GM06990 (cell line): ENCODE results near the gene GTF2A1.
"Not testable (repeated sequence)": the region's sequence is repeated elsewhere in the genome, so short reads cannot be mapped to it uniquely, and the experiment has no call there.

Experiments used
- DNase-seq: peaks from one replicate; pipeline ENCODE4 v3.0.0-alpha.2; 2011; ENCODE audit not compliant: insufficient read length; ENCODE audit errors: extremely low read depth
- H3K27me3 ChIP-seq: replicated peaks from 2 replicates; pipeline ENCODE4 v1.6.0; 2011; ENCODE audit warnings: low read length; ENCODE audit not compliant: control insufficient read depth, insufficient read depth
- H3K36me3 ChIP-seq: 2 replicates; pipeline ENCODE4 v1.5.1; 2011; ENCODE audit warnings: low read length; ENCODE audit not compliant: control insufficient read depth, insufficient read depth
- H3K4me3 ChIP-seq: replicated peaks from 2 replicates; pipeline ENCODE4 v1.5.1; 2011; ENCODE audit warnings: low read depth, mild to moderate bottlenecking, control low read depth, low read length
- TF ChIP-seq, protein P1 (sequence below): IDR thresholded peaks from 2 replicates; pipeline ENCODE4 v1.5.1; 2011; ENCODE audit warnings: low read length, control low read depth, mild to moderate bottlenecking, inconsistent platforms; ENCODE audit not compliant: insufficient read depth, poor library complexity, severe bottlenecking

The GTF2A1 gene

DNA sequence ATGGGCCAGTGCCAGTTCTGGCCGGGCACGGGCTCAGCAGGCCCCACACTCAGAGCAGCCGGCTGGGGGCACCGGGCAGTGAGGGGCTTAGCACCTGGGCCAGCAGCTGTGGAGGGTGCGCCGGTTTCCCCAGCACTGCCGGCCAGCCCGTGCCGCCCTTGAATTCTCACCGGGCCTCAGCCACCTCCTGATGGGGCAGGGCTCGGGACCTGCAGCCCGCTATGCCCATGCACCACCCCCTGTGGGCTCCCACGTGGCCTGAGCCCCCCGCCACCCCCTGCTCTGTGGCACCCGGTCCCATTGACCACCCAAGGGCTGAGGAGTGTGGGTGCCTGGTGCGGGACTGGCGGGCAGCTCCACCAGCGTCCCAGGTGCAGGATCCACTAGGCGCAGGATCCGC lies 15.4 kb upstream of the GTF2A1 start:
- TF ChIP-seq, protein P1, sequence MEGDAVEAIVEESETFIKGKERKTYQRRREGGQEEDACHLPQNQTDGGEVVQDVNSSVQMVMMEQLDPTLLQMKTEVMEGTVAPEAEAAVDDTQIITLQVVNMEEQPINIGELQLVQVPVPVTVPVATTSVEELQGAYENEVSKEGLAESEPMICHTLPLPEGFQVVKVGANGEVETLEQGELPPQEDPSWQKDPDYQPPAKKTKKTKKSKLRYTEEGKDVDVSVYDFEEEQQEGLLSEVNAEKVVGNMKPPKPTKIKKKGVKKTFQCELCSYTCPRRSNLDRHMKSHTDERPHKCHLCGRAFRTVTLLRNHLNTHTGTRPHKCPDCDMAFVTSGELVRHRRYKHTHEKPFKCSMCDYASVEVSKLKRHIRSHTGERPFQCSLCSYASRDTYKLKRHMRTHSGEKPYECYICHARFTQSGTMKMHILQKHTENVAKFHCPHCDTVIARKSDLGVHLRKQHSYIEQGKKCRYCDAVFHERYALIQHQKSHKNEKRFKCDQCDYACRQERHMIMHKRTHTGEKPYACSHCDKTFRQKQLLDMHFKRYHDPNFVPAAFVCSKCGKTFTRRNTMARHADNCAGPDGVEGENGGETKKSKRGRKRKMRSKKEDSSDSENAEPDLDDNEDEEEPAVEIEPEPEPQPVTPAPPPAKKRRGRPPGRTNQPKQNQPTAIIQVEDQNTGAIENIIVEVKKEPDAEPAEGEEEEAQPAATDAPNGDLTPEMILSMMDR, result no peak
- no peak for DNase-seq
- Histone ChIP-seq H3K4me3 (no peak overlapping the region), H3K36me3 (no peaks in the 10 kb centered on the region), H3K27me3 (no peaks in the 10 kb centered on the region)

DNA sequence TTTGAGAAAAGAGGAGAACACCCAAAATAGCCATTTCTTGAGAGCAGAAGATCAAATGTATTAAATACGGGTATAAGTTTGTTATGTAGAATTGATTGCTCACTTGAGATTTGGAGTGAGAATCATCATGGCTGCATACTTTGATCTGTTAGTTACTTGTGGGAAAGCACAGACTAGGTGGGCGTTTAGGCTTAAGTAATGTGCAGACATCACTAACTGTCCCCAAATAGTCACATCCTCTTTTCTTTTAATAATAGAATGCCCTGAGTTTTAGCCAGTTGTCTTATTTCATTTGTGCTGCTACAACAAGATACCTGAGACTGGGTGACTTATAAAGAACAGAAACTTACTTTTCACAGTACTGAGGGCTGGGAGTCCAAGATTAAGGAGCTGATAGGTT lies 14.3 kb upstream of the GTF2A1 start:
- Histone ChIP-seq H3K4me3 (no peak overlapping the region), H3K36me3 (no peaks in the 10 kb centered on the region), H3K27me3 (no peaks in the 10 kb centered on the region)
- TF ChIP-seq, protein P1, result no peak
- DNase-seq, result no peak

DNA sequence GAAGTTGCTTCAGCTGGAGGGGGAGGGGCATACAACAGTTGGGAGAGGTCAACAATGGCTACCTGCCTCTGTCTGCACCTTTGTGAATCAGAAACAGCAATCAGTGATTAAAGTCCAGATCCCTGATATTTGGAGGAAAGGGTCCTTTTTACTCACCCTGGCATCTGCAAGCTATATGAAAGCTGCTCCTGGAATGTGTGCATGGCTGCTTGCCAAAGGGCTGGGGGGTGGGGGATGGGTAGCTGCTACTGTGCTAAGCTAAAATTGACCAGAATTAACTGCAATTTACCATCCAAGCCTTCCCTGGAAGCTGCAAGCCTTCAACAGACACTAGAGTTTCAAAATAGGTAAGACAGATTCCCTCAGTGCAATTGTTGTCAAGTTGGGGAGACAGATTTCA lies 13.5 kb upstream of the GTF2A1 start:
- H3K4me3 ChIP-seq, result no peak overlapping the region
- DNase-seq, result no peak
- no peaks in the 10 kb centered on the region for H3K27me3 ChIP-seq
- TF ChIP-seq, protein P1, result no peak
- H3K36me3 ChIP-seq, result no peaks in the 10 kb centered on the region

DNA sequence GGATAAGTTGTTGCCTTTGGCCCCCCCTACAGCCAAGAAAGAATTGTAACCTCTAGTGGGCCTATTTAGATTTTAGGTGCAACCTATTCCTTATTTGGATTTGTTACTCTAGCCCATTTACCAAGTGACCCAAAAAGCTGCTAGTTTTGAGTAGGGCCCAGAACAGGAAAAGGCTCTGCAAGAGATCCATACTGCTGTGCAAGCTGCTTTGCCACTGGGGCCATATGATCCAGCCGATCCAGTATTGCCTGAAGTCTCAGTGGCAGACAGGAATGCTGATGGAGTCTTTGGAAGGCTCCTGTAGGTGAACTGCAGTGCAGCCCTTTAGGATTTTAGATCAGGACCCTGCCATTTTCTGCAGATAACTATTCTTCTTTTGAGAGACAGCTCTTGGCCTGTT lies 12.9 kb upstream of the GTF2A1 start:
- Histone ChIP-seq H3K27me3 (no peaks in the 10 kb centered on the region), H3K36me3 (no peaks in the 10 kb centered on the region), H3K4me3 (no peak overlapping the region)
- no peak for DNase-seq
- TF ChIP-seq, protein P1, result no peak

DNA sequence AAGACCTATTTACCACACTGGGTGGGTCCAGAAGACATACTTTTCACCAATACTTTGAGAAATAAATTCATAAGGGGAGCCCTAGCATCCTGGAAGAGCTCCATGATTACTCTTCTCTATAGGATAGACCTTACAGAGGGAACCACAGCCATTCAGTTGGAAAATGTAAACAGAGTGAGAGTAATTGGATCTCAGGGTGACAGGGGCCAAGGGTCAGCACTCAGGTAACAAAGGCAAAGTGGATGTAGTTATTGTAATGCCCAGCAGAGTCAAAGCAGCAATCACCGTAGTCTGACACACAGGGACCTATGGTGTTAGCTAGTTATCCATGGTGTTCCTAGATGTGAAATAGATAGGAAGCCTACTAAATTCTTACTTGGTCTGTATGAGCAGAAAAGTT lies 10.8 kb upstream of the GTF2A1 start:
- no peak for DNase-seq
- TF ChIP-seq, protein P1, result no peak
- H3K36me3 ChIP-seq, result no peaks in the 10 kb centered on the region

DNA sequence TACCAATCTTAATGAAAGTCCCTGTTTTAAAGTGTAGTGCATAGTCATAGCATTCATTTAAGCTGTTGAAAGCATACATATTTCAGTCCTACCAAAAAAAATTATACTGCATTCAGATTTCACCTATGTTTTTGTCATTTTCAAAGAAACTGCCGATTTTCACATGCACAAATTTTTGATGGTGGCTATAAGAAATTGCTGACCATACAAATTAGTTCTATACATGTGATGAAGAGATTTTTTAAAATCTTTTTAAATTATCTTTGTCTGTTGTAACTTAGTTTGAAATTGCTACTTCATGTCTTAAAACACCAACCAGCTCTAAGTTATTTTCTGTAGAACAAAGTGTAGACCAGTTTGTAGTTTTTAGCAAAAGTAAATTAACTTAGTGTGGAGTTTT lies 3.5 kb upstream of the GTF2A1 start:
- TF ChIP-seq, protein P1, result no peak
- H3K36me3 ChIP-seq, result no peaks in the 10 kb centered on the region
- H3K27me3 ChIP-seq, result no peaks in the 10 kb centered on the region
- no peak for DNase-seq
- H3K4me3 ChIP-seq, result no peak overlapping the region

More for the DNA sequence above, 10.8 kb upstream of the GTF2A1 start:
- Histone ChIP-seq H3K4me3 (no peak overlapping the region), H3K27me3 (no peaks in the 10 kb centered on the region)

DNA sequence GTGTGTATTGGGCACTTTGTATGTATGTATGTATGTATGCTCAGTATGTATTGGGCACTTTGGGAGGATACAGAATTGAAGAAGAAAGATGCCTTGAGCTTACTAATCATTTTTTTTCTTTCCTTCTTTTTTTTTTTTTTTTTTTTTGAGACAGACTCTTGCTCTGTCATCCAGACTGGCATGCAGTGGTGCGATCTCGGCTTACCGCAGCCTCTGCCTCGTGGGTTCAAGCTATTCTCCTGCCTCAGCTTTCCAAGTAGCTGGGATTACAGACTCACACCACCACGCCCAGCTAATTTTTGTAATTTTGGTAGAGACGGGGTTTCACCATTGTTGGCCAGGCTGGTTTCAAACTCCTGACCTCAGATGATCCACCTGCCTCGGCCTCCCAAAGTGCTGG lies 3.0 kb upstream of the GTF2A1 start:
- not testable (repeated sequence) for DNase-seq, H3K27me3 ChIP-seq, H3K36me3 ChIP-seq, H3K4me3 ChIP-seq
